Activated naive CD8-positive, alpha-beta T cell treated with anti-CD3 and anti-CD28 coated beads for 36 hours (primary cell): ENCODE measurements around the gene CAMTA1. TPM values are rescaled to one million over a fixed set of nuclear protein-coding genes. Genes with fewer than 3 reads are reported as not detected.

Experiments
- DNase-seq: peaks from one replicate; pipeline ENCODE4 v3.0.0; 2021
- H3K27ac Mint-ChIP-seq: one replicate; pipeline ENCODE4 v1.8.0; 2022; ENCODE audit warnings: mild to moderate bottlenecking, moderate library complexity, mixed read lengths
- H3K27me3 Mint-ChIP-seq: one replicate; pipeline ENCODE4 v1.8.0; 2022; ENCODE audit warnings: mild to moderate bottlenecking, mixed read lengths
- H3K36me3 Mint-ChIP-seq: one replicate; pipeline ENCODE4 v1.8.0; 2021; ENCODE audit warnings: mild to moderate bottlenecking, mixed read lengths
- H3K4me1 Mint-ChIP-seq: one replicate; pipeline ENCODE4 v1.8.0; 2021; ENCODE audit warnings: mixed read lengths
- H3K4me3 Mint-ChIP-seq: one replicate; pipeline ENCODE4 v1.8.0; 2022; ENCODE audit warnings: mild to moderate bottlenecking, moderate library complexity, mixed read lengths
- H3K9me3 Mint-ChIP-seq: one replicate; pipeline ENCODE4 v1.8.0; 2022; ENCODE audit warnings: mixed read lengths
- total RNA-seq, 2 experiments: library from RNA; stranded (reverse); gene quantifications; one replicate each; pipeline ENCODE4 v1.2.3, GENCODE V29; 2021

CAMTA1 gene
- total RNA-seq, 2 experiments from 2014 or later = 70.4 to 71.4 TPM

DNA sequence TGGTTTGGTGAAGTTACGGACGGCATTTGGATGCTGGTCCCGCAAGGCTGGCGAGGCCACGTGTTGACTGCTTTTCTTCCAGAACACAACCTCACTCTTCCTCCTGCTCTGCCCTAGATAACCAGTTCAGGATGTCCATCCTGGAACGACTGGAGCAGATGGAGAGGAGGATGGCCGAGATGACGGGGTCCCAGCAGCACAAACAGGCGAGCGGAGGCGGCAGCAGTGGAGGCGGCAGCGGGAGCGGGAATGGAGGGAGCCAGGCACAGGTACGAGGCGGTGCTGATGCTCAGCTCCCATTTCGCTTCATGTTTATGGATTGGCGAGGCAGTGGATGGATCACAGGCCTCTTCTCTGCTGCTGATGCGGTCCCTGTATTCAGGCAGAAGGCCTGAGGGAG is 947.1 kb downstream of the CAMTA1 start:
- H3K4me1 Mint-ChIP-seq = no peaks in the 10 kb centered on the region
- no peak overlapping the region for H3K4me3 Mint-ChIP-seq
- no peak for DNase-seq
- peaks cover 32% of the 10 kb centered on the region for H3K27me3 Mint-ChIP-seq
- no peaks in the 10 kb centered on the region for H3K9me3 Mint-ChIP-seq
- no peak overlapping the region for H3K27ac Mint-ChIP-seq
- H3K36me3 Mint-ChIP-seq = no peaks in the 10 kb centered on the region

DNA sequence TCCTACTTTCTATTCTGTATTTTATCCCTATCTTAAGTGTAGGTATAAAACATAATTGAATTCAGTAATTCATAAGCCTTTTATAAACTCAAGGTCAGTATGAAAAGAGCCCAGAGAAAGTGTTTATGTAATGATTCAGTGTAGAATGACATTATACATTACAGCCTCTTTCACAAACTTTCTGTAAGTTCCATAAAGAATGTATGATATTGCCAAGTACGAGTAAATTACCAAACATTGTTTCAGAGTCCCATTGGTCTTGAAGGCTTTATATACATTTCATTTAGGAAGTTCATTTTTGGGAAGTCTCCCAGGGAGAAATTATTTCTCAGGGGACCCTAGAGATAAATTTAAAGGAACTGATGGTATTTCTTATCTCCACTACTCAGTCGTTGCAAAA is 948.0 kb downstream of the CAMTA1 start:
- no peak overlapping the region for H3K4me3 Mint-ChIP-seq
- H3K27me3 Mint-ChIP-seq = peaks cover 37% of the 10 kb centered on the region
- no peak overlapping the region for H3K27ac Mint-ChIP-seq
- no peak for DNase-seq
- H3K9me3 Mint-ChIP-seq = no peaks in the 10 kb centered on the region
- no peaks in the 10 kb centered on the region for H3K4me1 Mint-ChIP-seq
- H3K36me3 Mint-ChIP-seq = no peaks in the 10 kb centered on the region

DNA sequence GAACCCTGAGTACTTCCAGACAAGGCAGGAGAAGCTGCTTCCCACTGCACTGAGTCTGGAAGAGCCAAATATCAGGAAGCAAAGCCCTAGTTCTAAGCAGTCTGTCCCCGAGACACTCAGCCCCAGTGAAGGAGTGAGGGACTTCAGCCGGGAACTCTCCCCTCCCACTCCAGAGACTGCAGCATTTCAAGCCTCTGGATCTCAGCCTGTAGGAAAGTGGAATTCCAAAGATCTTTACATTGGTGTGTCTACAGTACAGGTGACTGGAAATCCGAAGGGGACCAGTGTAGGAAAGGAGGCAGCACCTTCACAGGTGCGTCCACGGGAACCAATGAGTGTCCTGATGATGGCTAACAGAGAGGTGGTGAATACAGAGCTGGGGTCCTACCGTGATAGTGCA is 952.8 kb downstream of the CAMTA1 start:
- H3K9me3 Mint-ChIP-seq = peaks cover 8% of the 10 kb centered on the region
- no peak overlapping the region for H3K27ac Mint-ChIP-seq
- H3K4me3 Mint-ChIP-seq = no peak overlapping the region
- H3K4me1 Mint-ChIP-seq = peaks cover 5% of the 10 kb centered on the region
- DNase-seq = no peak
- H3K36me3 Mint-ChIP-seq = peaks cover 3% of the 10 kb centered on the region
- H3K27me3 Mint-ChIP-seq = peaks cover 23% of the 10 kb centered on the region

DNA sequence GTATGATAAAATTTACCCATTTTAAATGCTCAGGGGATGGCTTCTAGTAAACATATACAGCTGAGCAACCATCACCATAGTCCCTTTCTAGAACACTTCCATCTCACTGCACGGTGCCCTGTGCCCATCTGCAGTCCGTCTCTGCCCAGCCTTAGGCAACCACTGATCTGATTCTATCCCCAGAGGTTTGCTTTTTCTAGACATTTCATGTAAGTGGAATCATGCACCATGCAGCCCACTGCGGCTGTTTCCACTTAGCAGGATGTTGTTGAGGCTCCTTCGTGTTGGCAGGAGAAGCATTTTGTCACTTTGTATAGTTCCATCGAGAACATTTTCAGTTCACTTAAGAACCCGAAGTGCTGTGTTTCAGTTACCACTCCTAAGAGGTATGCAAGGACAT is 958.1 kb downstream of the CAMTA1 start:
- Mint-ChIP-seq H3K27ac (no peak overlapping the region), H3K4me1 (peaks cover 5% of the 10 kb centered on the region), H3K9me3 (peaks cover 8% of the 10 kb centered on the region), H3K27me3 (peaks cover 1% of the 10 kb centered on the region), H3K36me3 (peaks cover 3% of the 10 kb centered on the region), H3K4me3 (no peak overlapping the region)
- no peak for DNase-seq

DNA sequence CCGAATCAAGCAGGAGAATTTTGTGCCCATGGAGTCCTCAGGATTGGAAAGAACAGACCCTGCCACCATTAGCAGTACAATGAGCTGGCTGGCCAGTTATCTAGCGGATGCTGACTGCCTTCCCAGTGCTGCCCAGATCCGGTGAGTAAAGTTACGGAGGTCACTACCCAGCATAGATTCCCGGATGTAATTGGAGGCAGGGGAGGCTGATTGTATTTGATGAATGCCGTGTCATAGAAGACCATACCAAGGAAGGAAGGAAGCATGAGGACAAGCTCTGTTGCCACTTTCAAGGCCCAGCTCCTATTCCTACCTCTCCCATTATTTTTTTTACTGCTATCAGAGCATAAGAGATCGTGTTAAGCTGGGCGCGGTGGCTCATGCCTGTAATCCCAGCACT is 959.6 kb downstream of the CAMTA1 start:
- no peaks in the 10 kb centered on the region for H3K4me1 Mint-ChIP-seq
- no peak overlapping the region for H3K27ac Mint-ChIP-seq
- no peaks in the 10 kb centered on the region for H3K36me3 Mint-ChIP-seq
- no peak for DNase-seq
- no peak overlapping the region for H3K4me3 Mint-ChIP-seq
- H3K27me3 Mint-ChIP-seq = no peaks in the 10 kb centered on the region
- no peaks in the 10 kb centered on the region for H3K9me3 Mint-ChIP-seq

DNA sequence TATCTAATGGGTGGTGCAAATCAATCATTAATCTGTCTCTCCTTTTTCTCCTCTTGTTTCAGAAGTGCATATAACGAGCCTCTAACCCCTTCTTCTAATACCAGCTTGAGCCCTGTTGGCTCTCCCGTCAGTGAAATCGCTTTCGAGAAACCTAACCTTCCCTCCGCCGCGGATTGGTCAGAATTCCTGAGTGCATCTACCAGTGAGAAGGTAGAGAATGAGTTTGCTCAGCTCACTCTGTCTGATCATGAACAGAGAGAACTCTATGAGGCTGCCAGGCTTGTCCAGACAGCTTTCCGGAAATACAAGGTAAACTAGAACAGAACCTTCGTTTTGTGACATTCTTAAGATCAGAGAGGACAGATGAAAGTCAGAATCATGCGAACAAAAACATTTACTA is 960.5 kb downstream of the CAMTA1 start:
- H3K36me3 Mint-ChIP-seq = no peaks in the 10 kb centered on the region
- no peaks in the 10 kb centered on the region for H3K9me3 Mint-ChIP-seq
- no peak overlapping the region for H3K27ac Mint-ChIP-seq
- no peak for DNase-seq
- no peak overlapping the region for H3K4me3 Mint-ChIP-seq
- H3K27me3 Mint-ChIP-seq = no peaks in the 10 kb centered on the region
- no peaks in the 10 kb centered on the region for H3K4me1 Mint-ChIP-seq

DNA sequence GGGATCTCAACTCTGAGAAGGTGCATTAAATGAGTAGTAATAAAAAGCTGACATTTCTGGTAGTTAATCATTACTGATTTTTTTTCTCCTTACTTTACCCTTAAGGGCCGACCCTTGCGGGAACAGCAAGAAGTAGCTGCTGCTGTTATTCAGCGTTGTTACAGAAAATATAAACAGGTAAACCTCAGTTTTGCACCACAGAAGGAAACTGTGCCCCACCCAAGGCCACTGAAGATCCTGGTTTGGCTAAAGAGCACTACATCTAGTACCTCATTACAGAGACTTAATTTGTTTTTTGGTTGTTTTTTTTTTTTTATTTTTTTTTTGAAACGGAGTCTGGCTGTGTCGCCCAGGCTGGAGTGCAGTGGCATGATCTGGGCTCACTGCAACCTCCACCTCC is 962.4 kb downstream of the CAMTA1 start:
- no peak for DNase-seq
- Mint-ChIP-seq H3K27ac (no peak overlapping the region), H3K4me1 (no peaks in the 10 kb centered on the region), H3K4me3 (no peak overlapping the region), H3K36me3 (no peaks in the 10 kb centered on the region), H3K9me3 (no peaks in the 10 kb centered on the region), H3K27me3 (no peaks in the 10 kb centered on the region)

DNA sequence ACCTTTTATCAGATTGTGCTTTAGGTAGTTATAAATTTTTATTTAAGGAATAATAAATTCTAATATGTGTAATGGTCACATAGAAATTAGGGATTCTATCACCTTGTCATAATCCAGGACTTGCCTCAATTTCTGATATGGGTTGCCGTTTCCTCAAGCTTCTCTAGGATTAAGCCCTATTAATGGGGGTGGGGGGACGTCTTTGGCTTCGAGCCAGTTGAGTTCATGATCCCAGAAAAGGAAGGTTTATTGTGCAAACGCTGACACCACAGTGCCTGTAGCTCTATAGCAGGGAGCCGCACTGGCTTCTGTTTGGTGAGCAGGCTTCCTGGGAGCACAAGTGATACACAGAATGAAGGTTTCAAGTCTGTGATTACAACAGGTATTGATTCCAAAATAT is 963.9 kb downstream of the CAMTA1 start:
- Mint-ChIP-seq H3K36me3 (no peaks in the 10 kb centered on the region), H3K4me3 (no peak overlapping the region), H3K27ac (no peak overlapping the region), H3K4me1 (peaks cover 3% of the 10 kb centered on the region), H3K9me3 (no peaks in the 10 kb centered on the region), H3K27me3 (peaks cover 12% of the 10 kb centered on the region)
- no peak for DNase-seq

DNA sequence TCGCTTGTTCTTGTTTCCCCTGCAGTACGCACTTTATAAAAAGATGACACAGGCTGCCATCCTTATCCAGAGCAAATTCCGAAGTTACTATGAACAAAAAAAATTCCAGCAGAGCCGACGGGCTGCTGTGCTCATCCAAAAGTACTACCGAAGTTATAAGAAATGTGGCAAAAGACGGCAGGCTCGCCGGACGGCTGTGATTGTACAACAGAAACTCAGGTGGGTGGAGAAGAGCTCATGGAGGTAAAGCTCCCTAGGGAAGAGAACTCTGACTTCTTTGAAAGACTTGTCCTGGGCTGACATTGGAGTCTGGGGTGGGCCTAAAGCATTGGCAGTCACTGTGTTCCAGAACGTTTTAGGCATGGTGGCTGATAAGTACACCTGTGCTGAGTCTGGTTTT is 965.9 kb downstream of the CAMTA1 start:
- Mint-ChIP-seq H3K27ac (no peak overlapping the region), H3K4me1 (peaks cover 5% of the 10 kb centered on the region), H3K4me3 (no peak overlapping the region), H3K36me3 (no peaks in the 10 kb centered on the region), H3K27me3 (peaks cover 22% of the 10 kb centered on the region), H3K9me3 (no peaks in the 10 kb centered on the region)
- DNase-seq = no peak

DNA sequence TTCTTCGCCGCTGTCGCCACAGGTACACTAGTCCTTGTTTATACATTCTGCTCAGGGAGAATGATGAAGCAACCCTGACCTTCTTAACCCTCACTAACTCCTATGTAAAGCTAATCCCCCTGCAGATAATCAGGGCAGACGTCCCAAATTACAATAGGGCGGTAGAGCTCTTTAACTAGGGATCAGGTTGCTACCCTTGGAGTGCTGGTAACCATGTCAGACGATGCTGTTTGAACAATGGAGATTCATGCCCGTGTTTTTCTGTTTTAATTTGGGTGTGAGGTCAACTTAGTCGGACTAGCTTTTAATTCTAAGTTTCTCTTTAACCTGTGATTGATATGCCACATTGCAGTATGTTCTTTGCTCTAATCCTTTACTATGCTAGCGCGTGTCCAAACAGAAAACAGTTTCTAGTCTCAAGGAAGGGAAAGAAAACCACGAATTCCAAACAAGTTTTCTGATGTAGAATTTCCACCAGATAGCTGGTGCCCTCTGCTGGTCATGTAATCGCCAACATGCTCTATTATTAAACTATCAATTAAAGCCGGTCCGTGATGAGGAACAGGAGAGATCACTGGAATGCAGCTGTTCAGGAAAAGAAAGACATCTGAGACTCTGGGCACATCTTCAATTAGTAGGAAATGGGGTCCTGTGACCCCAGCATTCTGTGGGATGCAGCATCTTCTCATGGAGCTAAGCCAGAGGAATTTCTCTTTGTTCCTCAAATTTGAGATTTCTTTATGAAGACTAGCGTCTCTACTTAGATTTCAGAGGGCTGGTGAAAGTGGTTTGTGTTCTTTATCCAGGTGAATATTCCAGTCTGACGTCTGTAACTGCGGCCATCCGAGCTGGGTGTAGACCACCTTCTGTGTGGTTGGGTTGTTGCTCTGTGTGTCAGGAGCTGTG is 967.5 kb downstream of the CAMTA1 start:
- peak; percentile 4 for DNase-seq
- Mint-ChIP-seq H3K27ac (no peak overlapping the region), H3K36me3 (no peaks in the 10 kb centered on the region), H3K9me3 (no peaks in the 10 kb centered on the region), H3K4me3 (peak overlapping the region; percentile 1), H3K27me3 (peaks cover 24% of the 10 kb centered on the region), H3K4me1 (peaks cover 5% of the 10 kb centered on the region)

DNA sequence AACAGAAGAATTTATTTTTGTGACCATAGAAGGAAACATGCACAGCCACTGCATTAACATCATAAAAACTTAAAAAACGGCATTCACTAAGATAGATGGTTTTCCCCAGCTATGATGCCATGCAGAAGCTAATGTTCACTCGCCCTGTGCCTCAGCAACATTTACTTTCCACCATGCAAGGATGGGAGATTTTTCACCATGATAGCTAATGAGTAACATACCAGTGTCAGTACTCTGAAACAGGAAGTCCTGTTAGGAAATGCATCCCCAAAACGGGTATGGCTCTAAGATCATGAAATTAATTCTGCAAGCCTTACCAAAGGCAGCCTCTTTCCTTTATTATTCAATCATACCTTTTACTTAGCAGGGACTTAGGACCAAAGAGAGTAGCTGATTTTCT is 968.4 kb downstream of the CAMTA1 start:
- peaks cover 24% of the 10 kb centered on the region for H3K27me3 Mint-ChIP-seq
- no peak overlapping the region for H3K4me3 Mint-ChIP-seq
- DNase-seq = no peak
- H3K9me3 Mint-ChIP-seq = no peaks in the 10 kb centered on the region
- H3K27ac Mint-ChIP-seq = no peak overlapping the region
- no peaks in the 10 kb centered on the region for H3K36me3 Mint-ChIP-seq
- peaks cover 5% of the 10 kb centered on the region for H3K4me1 Mint-ChIP-seq

DNA sequence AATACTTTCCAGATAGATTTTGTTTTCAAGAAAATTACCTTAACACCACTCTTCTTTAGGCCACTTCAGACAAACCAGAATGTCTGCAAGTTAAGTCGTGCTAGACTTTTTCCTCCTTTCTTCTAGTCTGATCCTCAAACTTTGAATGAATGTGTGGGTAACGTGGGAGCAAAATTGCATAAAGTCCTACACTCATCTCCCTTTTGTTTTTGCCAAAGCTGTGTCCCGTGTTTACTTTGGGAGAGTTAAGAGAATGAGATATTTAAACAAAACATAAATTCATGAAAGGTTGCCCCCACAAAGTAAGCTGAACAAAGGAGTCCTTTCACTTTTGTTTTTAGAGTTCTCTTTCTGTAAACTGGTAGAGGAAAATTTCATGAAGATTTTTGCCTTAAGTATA is 969.0 kb downstream of the CAMTA1 start:
- peaks cover 5% of the 10 kb centered on the region for H3K4me1 Mint-ChIP-seq
- no peaks in the 10 kb centered on the region for H3K36me3 Mint-ChIP-seq
- no peak overlapping the region for H3K4me3 Mint-ChIP-seq
- peaks cover 24% of the 10 kb centered on the region for H3K27me3 Mint-ChIP-seq
- H3K9me3 Mint-ChIP-seq = no peaks in the 10 kb centered on the region
- no peak for DNase-seq
- peak overlapping the region; percentile 21 for H3K27ac Mint-ChIP-seq

DNA sequence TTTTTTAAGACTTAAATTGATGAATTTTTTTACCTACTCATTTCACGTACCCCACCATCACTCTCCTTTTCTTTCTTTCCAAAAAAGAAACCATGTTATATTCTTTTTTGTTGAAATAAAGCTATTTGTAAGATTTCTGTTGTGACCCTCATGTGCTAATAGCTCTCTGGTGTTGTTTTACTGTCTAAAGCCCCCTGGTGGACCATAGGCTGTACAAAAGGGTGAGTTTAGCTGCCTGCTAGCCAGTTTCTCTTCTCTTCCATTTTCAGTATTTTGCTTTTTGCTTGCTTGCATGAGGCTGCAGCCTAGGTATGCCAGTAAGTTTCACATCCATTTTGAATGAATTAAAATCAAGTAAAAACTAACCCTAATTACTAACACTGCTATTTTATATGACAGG is 970.2 kb downstream of the CAMTA1 start:
- Mint-ChIP-seq H3K9me3 (no peaks in the 10 kb centered on the region), H3K27ac (no peak overlapping the region), H3K36me3 (no peaks in the 10 kb centered on the region)

DNA sequence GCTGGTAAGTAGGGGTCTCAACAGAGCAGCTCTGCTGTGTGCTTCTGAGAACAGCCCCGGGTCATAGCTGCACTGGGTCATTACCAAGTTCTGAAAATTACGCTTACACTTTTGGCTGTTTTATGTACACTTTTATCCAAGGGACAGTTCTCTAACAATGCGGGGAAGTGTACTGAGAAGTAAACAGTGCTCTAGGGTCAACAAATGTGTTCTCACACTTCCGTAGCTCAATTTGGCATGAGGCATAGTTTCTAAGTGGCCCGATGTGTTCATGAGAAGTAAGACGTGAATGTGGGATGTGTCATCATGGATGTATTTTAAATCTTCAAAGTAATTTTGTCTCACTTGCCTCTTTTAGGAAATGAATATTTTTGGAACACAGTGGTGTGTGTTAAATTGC is 975.0 kb downstream of the CAMTA1 start:
- no peak overlapping the region for H3K27ac Mint-ChIP-seq
- H3K4me3 Mint-ChIP-seq = no peak overlapping the region
- no peaks in the 10 kb centered on the region for H3K9me3 Mint-ChIP-seq
- peaks cover 12% of the 10 kb centered on the region for H3K27me3 Mint-ChIP-seq
- H3K36me3 Mint-ChIP-seq = no peaks in the 10 kb centered on the region
- no peaks in the 10 kb centered on the region for H3K4me1 Mint-ChIP-seq
- DNase-seq = no peak

More for the DNA sequence above, 970.2 kb downstream of the CAMTA1 start:
- no peak for DNase-seq
- peaks cover 24% of the 10 kb centered on the region for H3K27me3 Mint-ChIP-seq
- H3K4me3 Mint-ChIP-seq = no peak overlapping the region
- H3K4me1 Mint-ChIP-seq = peaks cover 5% of the 10 kb centered on the region

DNA sequence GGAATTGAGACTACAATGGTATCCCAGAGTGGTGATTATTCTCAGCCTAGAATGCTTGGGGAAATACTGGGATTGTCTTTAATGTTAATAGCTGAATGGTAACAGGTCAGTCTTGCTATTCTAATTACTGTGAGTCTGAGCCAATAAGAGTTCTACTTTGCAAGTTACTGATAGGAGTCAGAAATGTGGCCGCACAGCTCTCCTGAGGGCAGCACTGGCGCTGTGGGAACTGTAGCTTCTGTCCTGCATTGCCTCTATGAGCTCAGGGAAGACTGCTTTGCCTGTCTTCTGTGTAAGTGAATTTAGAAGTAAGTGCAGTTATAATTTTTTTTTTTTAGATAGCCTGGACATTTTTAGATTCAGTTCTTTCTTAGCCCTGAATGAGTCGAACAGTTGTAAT is 975.8 kb downstream of the CAMTA1 start:
- H3K36me3 Mint-ChIP-seq = no peaks in the 10 kb centered on the region
- H3K9me3 Mint-ChIP-seq = no peaks in the 10 kb centered on the region
- peaks cover 6% of the 10 kb centered on the region for H3K27me3 Mint-ChIP-seq
- H3K4me1 Mint-ChIP-seq = no peaks in the 10 kb centered on the region
- no peak for DNase-seq
- no peak overlapping the region for H3K4me3 Mint-ChIP-seq
- no peak overlapping the region for H3K27ac Mint-ChIP-seq

DNA sequence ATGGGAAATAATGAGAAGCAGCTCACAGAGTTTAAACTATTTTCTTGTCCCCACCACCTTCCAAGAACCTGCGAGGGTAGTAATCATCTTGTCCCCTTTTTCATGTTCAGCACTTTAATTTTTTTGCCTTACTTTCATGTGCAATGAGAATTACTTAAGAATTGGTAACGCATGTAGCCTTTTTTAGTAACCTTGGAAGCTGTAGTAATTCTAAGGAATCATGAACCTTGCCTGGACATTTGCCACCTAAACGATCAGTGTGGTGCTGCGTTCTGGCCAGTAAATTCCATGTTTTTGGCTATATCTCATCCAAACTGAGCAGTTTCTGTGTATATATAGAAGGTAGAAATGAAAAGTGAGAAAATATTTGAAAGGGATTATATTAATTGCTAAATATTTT is 981.9 kb downstream of the CAMTA1 start:
- Mint-ChIP-seq H3K4me1 (peaks cover 7% of the 10 kb centered on the region), H3K36me3 (peaks cover 2% of the 10 kb centered on the region), H3K9me3 (no peaks in the 10 kb centered on the region), H3K27ac (no peak overlapping the region), H3K4me3 (no peak overlapping the region), H3K27me3 (peaks cover 32% of the 10 kb centered on the region)
- DNase-seq = no peak
